MCF 10A (cell line): ENCODE measurements around the gene HSD11B1L. TPM values are rescaled to one million over a fixed set of nuclear protein-coding genes. Genes with fewer than 3 reads are reported as not detected.
"Not testable (repeated sequence)": the region's sequence is repeated elsewhere in the genome, so short reads cannot be mapped to it uniquely, and the experiment has no call there.

Experiments
- BruUV-seq: library from RNA; stranded (reverse); fragments of 400-500 nt; replicated peaks from 2 replicates; lab custom pipeline; 2021; lab: Mats Ljungman, UMichigan
- CTCF ChIA-PET: fragments of 300-600 bp; sonication (Branson Sonifier 250); formaldehyde crosslinking; extraction: SDS; loops from one replicate; lab custom pipeline; 2021; ENCODE audit warnings: antibody characterized with exemption, inconsistent platforms; lab: Yijun Ruan, JAX
- POLR2A ChIA-PET: fragments of 300-600, 350-650 bp; sonication (Branson Sonifier 250); formaldehyde crosslinking; extraction: SDS; loops from one replicate; lab custom pipeline; 2020; ENCODE audit warnings: antibody characterized with exemption, inconsistent platforms; lab: Yijun Ruan, JAX
- DNase-seq: peaks from one replicate; pipeline ENCODE4 v3.0.0-alpha.2; 2018; ENCODE audit not compliant: unreplicated experiment
- H3K27ac Mint-ChIP-seq: one replicate; pipeline ENCODE4 v1.8.0; 2022; ENCODE audit warnings: mild to moderate bottlenecking, low read depth, mixed read lengths; ENCODE audit not compliant: unreplicated experiment
- H3K27me3 Mint-ChIP-seq: one replicate; pipeline ENCODE4 v1.8.0; 2022; ENCODE audit warnings: mixed read lengths; ENCODE audit not compliant: insufficient read depth, unreplicated experiment
- H3K36me3 Mint-ChIP-seq: one replicate; pipeline ENCODE4 v1.8.0; 2022; ENCODE audit warnings: mild to moderate bottlenecking, moderate library complexity, mixed read lengths; ENCODE audit not compliant: insufficient read depth, unreplicated experiment
- H3K4me1 Mint-ChIP-seq: one replicate; pipeline ENCODE4 v1.8.0; 2022; ENCODE audit warnings: mixed read lengths; ENCODE audit not compliant: insufficient read depth, unreplicated experiment
- H3K4me3 Mint-ChIP-seq: one replicate; pipeline ENCODE4 v1.8.0; 2022; ENCODE audit warnings: mild to moderate bottlenecking, moderate library complexity, mixed read lengths; ENCODE audit not compliant: unreplicated experiment
- H3K9me3 Mint-ChIP-seq: one replicate; pipeline ENCODE4 v1.8.0; 2022; ENCODE audit warnings: mixed read lengths; ENCODE audit not compliant: unreplicated experiment
- CTCF ChIP-seq: fragments of 200-600 bp; IDR thresholded peaks from one replicate; pipeline ENCODE4 v1.8.0; 2022; ENCODE audit warnings: antibody characterized with exemption, mild to moderate bottlenecking; ENCODE audit not compliant: unreplicated experiment
- intact Hi-C: fragments of 100-400 bp; cut with micrococcal nuclease; formaldehyde crosslinking; loops from 2 replicates; pipeline ENCODE4 v1.14.1; 2022
- total RNA-seq: library from RNA; stranded (reverse); gene quantifications from 2 replicates; pipeline ENCODE4 v1.2.3, GENCODE V29; 2022

Gene HSD11B1L
- total RNA-seq, 1 experiment from 2014 or later: 5.5 TPM

DNA sequence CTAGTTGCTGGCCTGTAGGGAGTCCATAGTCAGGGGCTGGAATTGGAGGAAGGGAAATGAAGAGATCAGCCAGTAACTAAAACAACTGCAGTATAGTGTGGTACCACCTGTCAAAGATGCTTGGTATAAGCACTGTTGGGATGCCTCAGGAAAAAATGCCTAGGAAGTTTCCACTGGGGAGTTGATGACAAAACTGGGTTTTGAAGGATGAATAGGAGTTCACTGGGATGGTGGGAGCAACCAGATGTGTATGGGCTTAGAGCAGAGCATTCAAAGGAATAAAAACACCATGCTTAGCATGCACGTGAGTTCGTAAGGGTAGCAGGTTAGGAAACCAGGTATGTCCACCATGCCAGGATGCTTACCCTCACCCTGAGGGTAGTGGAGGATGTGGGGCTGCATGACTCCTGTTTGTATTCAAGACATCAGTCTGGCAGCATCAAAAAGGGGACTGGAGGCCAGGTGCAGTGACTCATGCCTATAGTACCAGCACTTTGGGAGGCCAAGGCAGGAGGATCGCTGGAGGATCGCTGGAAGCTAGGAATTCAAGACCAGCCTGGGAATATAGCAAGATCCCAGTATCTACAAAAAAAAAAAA is 46.7 kb downstream of the HSD11B1L start:
- TF ChIP-seq CTCF: no peak
- Mint-ChIP-seq H3K27ac (no peak overlapping the region), H3K4me1 (no peaks in the 10 kb centered on the region), H3K4me3 (no peak overlapping the region), H3K9me3 (no peaks in the 10 kb centered on the region), H3K27me3 (peaks cover 10% of the 10 kb centered on the region), H3K36me3 (peaks cover 7% of the 10 kb centered on the region)
- BruUV-seq: no TSS peak
- POLR2A ChIA-PET: no interaction called here
- intact Hi-C loops: no loop called here
- CTCF ChIA-PET: interaction anchor here (0.6 kb wide), 1 partner anchor 9 kb away, joined by 3 read pairs; no protein-coding TSS in a partner anchor
- no peak for DNase-seq

DNA sequence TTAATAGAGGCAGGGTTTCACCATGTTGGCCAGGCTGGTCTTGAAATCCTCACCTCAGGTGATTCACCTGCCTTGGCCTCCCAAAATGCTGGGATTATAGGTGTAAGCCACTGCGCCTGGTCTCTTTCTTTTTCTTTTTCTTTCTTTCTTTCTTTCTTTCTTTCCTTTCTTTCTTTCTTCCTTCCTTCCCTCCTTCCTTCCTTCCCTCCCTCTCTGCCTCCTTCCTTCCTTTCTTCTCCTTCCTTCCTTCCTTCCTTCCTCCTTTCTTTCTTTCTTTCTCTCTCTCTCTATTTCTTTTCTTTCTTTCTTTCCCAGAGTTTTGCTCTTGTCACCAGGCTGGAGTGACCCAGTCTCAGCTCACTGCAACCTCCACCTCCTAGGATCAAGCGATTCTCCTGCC is 52.3 kb downstream of the HSD11B1L start:
- CTCF ChIA-PET: interaction anchor here (3.0 kb wide), 1 partner anchor 12 kb away, joined by 11 read pairs; the partner anchor contains the start of genes CATSPERD and LONP1
- H3K36me3 Mint-ChIP-seq, H3K4me3 Mint-ChIP-seq, H3K4me1 Mint-ChIP-seq, H3K9me3 Mint-ChIP-seq, intact Hi-C loops, BruUV-seq, H3K27ac Mint-ChIP-seq, DNase-seq: not testable (repeated sequence)
- H3K27me3 Mint-ChIP-seq: peaks cover 12% of the 10 kb centered on the region
- POLR2A ChIA-PET: interaction anchor here (0.6 kb wide), 1 partner anchor 49 kb away, joined by 12 read pairs; no protein-coding TSS in a partner anchor

Other genes starting within 250 kb of the HSD11B1L start
- gene ZNRF4, start 225.6 kb upstream of the HSD11B1L start, total RNA-seq: not detected in 2 replicates
- gene TINCR, start 113.1 kb upstream of the HSD11B1L start, total RNA-seq: 0.20 and 0.21 TPM in 2 replicates
- gene SAFB2, start 58.3 kb upstream of the HSD11B1L start, total RNA-seq: 98.6 and 118 TPM in 2 replicates
- gene SAFB, start 57.9 kb upstream of the HSD11B1L start, total RNA-seq: 135 and 137 TPM in 2 replicates
- gene MICOS13, start 511 bp upstream of the HSD11B1L start, total RNA-seq: 51.5 and 73.0 TPM in 2 replicates
- 1,569 and 1,807 TPM in 2 replicates for gene RPL36, start 9.3 kb downstream of the HSD11B1L start, total RNA-seq
- gene LONP1, start 39.1 kb downstream of the HSD11B1L start, total RNA-seq: 219 and 254 TPM in 2 replicates
- not detected in 2 replicates for gene CATSPERD, start 39.6 kb downstream of the HSD11B1L start, total RNA-seq
- 6.4 and 9.4 TPM in 2 replicates for gene PRR22, start 103.7 kb downstream of the HSD11B1L start, total RNA-seq
- 53.5 and 77.6 TPM in 2 replicates for gene DUS3L, start 110.1 kb downstream of the HSD11B1L start, total RNA-seq
- 0.56 and 0.75 TPM in 2 replicates for gene NRTN, start 124.0 kb downstream of the HSD11B1L start, total RNA-seq
- not detected in 2 replicates for gene FUT6, start 158.7 kb downstream of the HSD11B1L start, total RNA-seq
- 0.22 and 0.51 TPM in 2 replicates for gene FUT3, start 170.4 kb downstream of the HSD11B1L start, total RNA-seq
- not detected in 2 replicates for gene FUT5, start 189.5 kb downstream of the HSD11B1L start, total RNA-seq
- gene NDUFA11, start 222.8 kb downstream of the HSD11B1L start, total RNA-seq: 239 and 243 TPM in 2 replicates
- 6.6 and 7.0 TPM in 2 replicates for gene VMAC, start 223.8 kb downstream of the HSD11B1L start, total RNA-seq
- 7.3 and 8.5 TPM in 2 replicates for gene CAPS, start 233.2 kb downstream of the HSD11B1L start, total RNA-seq